HepG2 (cell line): Measurements from ENCODE around the gene NCOA1. TPM values are rescaled to one million over a fixed set of nuclear protein-coding genes. Genes with fewer than 3 reads are reported as not detected.

Experiments used
- KDM5B ChIP-seq: sonication (generic); formaldehyde crosslinking; IDR thresholded peaks from 2 replicates; pipeline ENCODE4 v1.4.0; 2020; ENCODE audit warnings: missing genetic modification reagents, mild to moderate bottlenecking, borderline replicate concordance
- MIXL1 ChIP-seq: IDR thresholded peaks from 2 replicates; pipeline ENCODE4 v1.6.1; 2016
- ZNF142 ChIP-seq: sonication (generic); formaldehyde crosslinking; IDR thresholded peaks from 2 replicates; pipeline ENCODE4 v1.4.0; 2020; ENCODE audit warnings: missing genetic modification reagents
- ZSCAN22 ChIP-seq: sonication (generic); formaldehyde crosslinking; IDR thresholded peaks from 2 replicates; pipeline ENCODE4 v1.4.0; 2020; ENCODE audit warnings: mild to moderate bottlenecking, missing genetic modification reagents
- polyA plus RNA-seq, 8 experiments: library from polyadenylated mRNA; depleted of rRNA in 3 of 8; stranded (reverse) in 7 of 8; unstranded in 1 of 8; fragments of >200 nt; fragmentation: Illumina TruSeq in 4 of 8; extraction: Trizol in 4 of 8; gene quantifications; 2 replicates each; pipeline versions ENCODE4 v1.2.1 to v1.2.3, GENCODE V29; 2011 to 2016; ENCODE audit warnings: low read depth in 4 of 8, missing spikeins in 1 of 8, mixed read lengths in 1 of 8; ENCODE audit not compliant: insufficient read depth in 1 of 8
- total RNA-seq, 5 experiments: library from RNA; depleted of rRNA; stranded (reverse); fragments of >200 nt; fragmentation: Illumina TruSeq; extraction: Trizol; gene quantifications; 2 replicates each; pipeline ENCODE4 v1.2.3, GENCODE V29; 2016; ENCODE audit warnings: low read depth in 1 of 5
- TF ChIP-seq, protein P1 (sequence below): sonication (generic); formaldehyde crosslinking; IDR thresholded peaks from 2 replicates; pipeline ENCODE4 v1.4.0; 2020; ENCODE audit warnings: mild to moderate bottlenecking, missing genetic modification reagents

The NCOA1 gene
- total and polyA plus RNA-seq, 2 of the 13 experiments (the other 11 are each of a cell fraction or from before 2014, with no cell fraction given), result 10.0 to 10.4 TPM

GRCh38 chr2:24505534-24506275 is 14.7 kb downstream of the NCOA1 start (continued):
- TF ChIP-seq ZSCAN22 (CRISPR knock-in tag), result no peak
- TF ChIP-seq, protein P1, sequence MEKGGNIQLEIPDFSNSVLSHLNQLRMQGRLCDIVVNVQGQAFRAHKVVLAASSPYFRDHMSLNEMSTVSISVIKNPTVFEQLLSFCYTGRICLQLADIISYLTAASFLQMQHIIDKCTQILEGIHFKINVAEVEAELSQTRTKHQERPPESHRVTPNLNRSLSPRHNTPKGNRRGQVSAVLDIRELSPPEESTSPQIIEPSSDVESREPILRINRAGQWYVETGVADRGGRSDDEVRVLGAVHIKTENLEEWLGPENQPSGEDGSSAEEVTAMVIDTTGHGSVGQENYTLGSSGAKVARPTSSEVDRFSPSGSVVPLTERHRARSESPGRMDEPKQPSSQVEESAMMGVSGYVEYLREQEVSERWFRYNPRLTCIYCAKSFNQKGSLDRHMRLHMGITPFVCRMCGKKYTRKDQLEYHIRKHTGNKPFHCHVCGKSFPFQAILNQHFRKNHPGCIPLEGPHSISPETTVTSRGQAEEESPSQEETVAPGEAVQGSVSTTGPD (CRISPR knock-in tag), result no peak
- no peak for TF ChIP-seq ZNF142 (CRISPR knock-in tag)
- no peak for TF ChIP-seq MIXL1
- TF ChIP-seq KDM5B, result no peak
